GM18519 (cell line): ENCODE measurements around the gene TXNRD2.

Source experiments
- ATAC-seq: cut with Tn5 transposase; IDR thresholded peaks from one replicate; pipeline ENCODE4 v1.9.1; 2021; ENCODE audit warnings: mild to moderate bottlenecking, moderate library complexity; ENCODE audit not compliant: unreplicated experiment, low FRiP score

The TXNRD2 gene

DNA sequence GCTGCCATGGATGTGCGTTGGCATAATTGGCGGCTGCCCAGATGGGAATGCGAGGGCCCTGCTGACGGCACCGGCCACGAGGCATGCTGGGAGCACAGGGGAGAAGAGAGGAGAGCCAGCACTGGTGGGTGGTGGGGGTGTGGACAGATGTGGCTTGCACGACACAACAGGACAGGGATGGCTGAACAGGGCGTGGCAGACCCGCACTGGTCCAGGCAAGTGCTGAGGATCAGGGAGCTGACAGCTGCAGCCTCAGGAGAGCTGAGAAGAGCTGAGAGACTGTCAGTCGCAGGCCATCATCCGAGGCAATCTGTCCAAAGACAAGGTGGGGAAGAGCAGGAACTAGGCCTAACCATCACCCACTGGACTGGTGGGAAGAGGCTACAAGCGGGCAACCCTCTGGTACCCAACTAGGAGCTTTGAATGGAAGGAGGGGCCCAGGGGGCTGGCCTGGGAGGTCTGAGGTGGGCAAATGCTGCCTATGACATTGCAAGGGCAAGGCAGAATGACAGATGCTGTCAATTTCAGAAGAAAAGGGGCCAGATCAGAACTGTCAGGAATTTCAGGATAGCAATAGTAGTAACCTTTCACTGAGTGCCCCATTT, 89.3 kb downstream of the TXNRD2 start:
- ATAC-seq: no peak

- ATAC-seq: no peak
Measured at GRCh38 chr22:19851291-19852176, 90.1 kb downstream of the TXNRD2 start.

DNA sequence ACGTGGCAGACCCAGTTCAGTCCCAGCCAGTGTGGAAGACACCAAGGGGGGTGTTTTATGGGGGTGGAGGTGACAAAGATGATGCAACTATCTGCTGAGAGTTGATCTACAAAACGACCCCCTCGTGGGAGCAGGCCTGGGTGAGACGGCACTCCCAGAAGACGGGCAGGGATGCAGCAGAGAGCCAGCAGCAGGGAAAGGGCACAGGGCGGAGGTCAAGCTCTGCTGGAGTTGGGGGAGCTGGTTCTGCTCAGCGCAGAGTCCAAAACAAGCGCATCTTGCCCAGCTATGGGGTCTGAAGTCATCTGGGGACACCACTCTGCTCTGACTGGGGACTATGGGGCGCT, 90.9 kb downstream of the TXNRD2 start:
- no peak for ATAC-seq

DNA sequence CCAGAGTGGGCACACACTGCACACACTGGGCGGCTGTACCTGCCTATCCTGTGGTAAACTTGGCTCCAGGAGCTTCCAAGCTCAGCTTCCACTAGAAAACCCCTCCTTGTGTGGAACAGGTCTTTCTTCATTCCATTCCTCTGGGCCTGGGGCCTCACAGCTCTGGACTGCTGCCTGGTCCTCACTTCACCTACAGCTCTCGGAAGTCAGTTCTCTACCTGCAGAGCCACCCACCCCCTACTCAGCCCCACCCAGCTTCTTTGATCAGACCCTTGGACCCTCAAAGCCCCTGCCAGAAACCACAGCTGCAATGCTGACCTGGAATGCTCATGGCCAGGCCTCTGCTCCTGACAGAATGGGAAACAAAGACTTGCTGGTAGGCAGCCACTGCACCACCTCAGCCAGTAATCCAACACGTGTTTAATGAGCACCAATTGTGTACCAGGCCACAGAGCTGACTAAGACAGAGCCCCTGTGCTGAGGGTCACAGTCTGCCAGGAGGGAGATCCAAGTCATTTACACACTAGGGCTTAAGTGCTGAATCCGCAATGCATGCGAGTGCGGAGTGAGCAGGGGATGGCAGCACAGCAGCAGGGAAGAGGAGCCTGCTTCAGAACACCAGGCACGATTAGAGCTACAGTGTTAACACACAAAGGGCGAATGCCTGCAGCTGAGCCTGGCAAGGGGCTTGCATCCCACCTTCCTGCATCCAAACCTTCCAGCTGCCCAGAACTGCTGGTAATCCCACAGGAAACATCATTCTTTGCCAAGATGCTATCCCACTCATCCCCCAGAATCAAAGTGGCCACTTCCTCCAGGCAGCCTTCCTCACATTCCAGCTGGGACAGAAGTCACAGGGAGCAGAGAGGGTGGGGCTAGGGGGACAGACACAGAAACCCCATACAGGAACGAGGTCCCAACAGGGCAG, 91.5 kb downstream of the TXNRD2 start:
- no peak for ATAC-seq

- no peak for ATAC-seq
Measured at GRCh38 chr22:19848298-19849224, 93.1 kb downstream of the TXNRD2 start.

DNA sequence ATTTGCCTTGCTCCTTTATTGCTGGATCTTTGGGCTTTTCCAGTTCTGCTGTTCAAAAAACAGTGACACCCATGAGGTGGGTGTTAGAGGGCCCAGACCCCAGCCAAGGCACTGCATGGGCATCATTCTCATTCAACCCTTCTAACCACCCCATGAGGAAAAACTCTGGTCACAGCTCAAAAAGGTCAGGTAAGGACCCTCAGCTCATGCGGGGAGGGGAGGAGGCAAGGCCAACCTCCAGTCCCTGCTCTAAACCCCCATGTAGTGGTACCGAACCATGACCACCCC, 94.3 kb downstream of the TXNRD2 start:
- no peak for ATAC-seq

GRCh38 chr22:19846620-19847344, 94.8 kb downstream of the TXNRD2 start:
- no peak for ATAC-seq

GRCh38 chr22:19845054-19845722, 96.4 kb downstream of the TXNRD2 start:
- no peak for ATAC-seq

DNA sequence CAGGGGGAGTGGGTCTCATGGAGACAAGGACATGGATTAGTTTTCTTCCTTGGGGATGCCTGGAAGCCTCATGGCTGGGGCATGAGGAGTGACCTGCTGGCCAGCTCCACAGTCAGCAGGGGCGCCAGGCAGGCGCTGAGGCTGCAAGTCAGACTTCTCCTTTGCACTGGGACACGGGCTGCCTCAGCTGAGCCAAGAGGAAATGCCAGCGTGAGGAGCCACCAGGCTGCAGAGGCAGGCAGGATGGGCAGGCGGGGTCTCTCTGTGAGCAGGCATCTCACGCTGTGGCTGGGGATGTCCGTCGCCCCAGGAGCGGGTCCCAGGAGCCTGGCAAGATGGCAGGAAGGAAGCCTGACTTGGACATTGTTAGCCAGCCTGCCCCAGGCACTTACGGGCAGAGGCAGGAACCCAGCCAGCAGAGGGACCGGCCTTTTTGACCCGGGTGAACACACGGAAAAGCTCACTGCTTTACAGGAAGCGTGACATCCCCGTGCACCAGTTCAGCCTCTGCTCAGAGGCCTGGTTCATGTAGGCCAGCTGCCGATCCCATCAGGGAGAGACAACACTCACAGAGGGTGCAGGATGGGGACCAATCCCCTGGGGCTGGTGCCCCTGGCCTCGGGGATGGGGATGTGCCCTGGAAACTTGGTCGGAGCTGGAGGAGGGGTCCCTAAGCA, 97.1 kb downstream of the TXNRD2 start:
- ATAC-seq: no peak

GRCh38 chr22:19843857-19844376, 97.7 kb downstream of the TXNRD2 start:
- no peak for ATAC-seq

GRCh38 chr22:19843107-19843856, 98.3 kb downstream of the TXNRD2 start:
- ATAC-seq: no peak

DNA sequence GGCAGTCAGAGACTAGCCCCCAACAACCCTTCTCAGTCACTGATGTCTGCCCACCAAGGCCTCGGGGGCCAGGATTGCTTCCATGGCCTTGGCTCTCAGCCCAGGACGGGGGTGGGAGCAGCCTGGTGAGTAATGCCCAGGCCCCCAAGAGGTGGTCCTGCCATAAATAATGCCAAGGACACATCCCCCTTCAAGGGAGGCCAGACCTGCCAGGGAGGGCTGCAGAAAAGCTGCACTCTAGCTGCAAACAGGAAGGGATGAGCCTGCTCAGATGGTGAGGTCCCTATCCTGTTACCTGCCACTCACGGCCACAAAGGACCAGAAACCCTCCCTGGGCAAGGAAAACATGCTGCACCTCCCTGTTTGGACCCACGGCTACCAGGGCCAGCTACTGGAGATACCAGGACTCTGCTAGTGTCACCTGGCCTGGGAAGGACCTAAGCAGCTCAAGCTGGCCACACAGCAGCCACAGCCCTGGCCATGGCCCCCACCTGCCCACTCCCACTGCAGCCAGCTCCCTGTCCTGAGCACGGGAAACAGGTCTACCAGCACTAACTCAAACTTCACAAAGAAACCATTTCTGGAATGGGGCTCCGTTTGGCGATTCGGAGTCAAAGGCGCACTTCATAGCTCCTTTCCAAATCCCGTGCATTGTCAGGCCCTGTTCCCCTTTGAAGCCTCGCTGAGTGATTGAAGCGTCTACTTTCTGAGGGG, 99.1 kb downstream of the TXNRD2 start:
- no peak for ATAC-seq

DNA sequence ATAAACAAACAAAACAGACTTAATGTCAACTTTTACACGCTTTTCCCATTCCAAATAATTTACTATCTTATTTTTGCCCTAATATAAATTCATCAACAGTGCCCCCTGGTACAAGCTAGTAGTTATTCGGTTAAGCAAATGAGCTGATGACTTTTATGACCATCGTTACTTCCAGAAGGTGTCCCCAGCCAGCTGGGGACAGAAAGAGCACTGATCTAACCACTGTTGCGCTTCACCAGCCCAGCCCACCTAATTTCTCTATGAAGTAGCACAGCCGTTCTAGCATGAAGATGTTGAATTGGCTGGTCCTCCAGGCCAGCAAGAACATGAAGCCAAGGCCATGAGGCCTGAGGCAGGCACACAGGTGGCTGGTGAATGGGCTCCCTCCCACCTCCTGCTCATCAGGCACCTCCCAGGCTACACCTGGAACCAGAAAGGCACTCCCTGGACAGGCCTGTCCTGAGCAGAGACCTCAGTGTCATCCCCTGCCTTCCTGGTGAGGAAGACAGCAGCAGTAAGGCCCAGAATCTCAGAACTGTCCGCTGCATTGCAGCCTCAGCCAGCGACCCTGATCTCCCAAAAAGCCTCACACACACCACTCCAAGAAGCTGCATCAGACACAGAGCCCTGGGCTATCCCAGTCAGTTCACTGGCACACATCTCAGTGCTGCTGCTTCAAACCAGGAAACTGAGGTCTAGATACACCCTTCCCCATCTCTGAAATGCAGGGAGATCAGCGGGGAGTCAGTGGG, 99.8 kb downstream of the TXNRD2 start:
- ATAC-seq: no peak

DNA sequence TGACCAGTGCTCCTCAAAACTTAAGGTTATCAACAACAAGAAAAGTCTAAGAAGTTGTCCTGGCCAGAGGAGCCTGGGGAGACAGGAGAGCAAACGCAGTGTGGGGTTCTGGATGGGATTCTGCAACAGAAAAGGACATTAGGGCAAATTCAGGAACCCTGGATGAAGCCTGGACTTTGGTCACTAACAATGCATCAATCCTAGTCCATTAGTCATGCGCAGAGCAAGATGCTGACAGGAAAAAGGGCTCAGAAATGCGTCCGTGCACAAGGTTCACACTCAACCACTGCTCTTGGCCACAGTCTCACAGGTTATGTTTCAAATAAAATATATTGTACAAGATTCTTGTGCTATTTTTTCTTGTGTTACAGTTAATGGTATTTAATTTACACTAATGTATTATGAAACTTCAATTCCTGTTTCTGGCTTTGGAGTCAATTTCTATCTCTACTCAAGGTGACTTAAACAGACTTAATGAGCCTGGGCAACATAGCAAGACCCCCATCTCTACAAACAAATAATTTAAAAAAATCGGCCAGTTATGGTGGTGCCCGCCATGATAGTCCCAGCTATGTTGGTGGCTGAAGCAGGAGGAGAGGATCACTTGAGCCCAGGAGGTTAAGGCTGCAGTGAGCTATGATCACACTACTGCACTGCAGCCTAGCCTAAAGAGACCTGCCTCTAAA, 100.5 kb downstream of the TXNRD2 start:
- no peak for ATAC-seq

DNA sequence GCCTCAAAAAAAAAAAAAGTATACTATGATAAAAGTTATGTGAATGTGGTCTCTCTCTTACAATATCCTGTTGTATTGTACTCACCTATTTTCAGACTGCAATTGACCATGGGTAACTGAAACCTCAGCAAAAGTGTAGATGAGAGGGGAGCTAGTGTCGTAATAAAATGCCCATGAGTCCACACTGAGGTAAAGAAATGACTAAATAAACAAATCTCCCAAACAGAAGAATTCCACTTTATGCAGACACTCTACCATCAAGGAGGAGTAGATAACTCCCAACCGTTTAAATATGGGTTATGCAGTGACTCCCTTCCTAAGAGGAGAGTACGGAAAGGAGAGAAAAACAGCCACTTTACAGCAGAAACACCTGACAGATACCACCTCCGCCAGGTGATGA, 101.6 kb downstream of the TXNRD2 start:
- no peak for ATAC-seq

DNA sequence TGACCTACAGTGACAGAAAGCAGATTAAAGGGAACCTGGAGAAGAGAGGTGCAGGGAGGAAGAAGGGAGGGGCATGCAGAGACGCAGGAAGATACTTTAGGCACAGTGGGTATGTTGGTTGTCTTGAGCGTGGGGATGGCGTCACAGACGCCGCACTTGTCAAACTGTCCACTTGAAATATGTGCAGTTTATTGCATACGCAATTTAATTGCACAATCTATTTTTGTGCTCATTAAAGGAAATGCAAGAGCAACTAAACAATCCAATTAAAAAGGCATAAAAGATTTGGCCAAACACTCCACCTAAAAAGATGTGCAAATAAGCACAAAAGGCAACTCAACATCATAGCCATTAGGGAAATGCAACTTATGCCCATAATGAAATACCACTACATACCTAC, 103.7 kb downstream of the TXNRD2 start:
- no peak for ATAC-seq
